PC-3 (cell line): ENCODE data around the gene PTPRA. TPM values are rescaled to one million over a fixed set of nuclear protein-coding genes. Genes with fewer than 3 reads are reported as not detected.

Source experiments
- ATAC-seq: fragments of 200-7000 bp; cut with Tn5 transposase; 2 replicates; pipeline ENCODE4 v1.9.1; 2020; ENCODE audit warnings: mild to moderate bottlenecking, moderate library complexity
- BruUV-seq: library from RNA; stranded (reverse); fragments of 400-500 nt; replicated peaks from 2 replicates; lab custom pipeline; 2021; lab: Mats Ljungman, UMichigan
- CTCF ChIA-PET: fragments of 300-600 bp; sonication (Branson Sonifier 250); formaldehyde crosslinking; loops from one replicate; lab custom pipeline; 2022; ENCODE audit warnings: antibody characterized with exemption; lab: Charles Lee
- POLR2A ChIA-PET: fragments of 300-600 bp; sonication (Branson Sonifier 250); formaldehyde crosslinking; loops from one replicate; lab custom pipeline; 2022; ENCODE audit warnings: antibody characterized with exemption; ENCODE audit not compliant: unreplicated experiment; lab: Charles Lee
- DNase-seq: peaks from one replicate; pipeline ENCODE4 v3.0.0-alpha.2; 2015
- H2AFZ ChIP-seq: fragments of 300-600 bp; sonication (generic); 2 replicates; pipeline ENCODE4 v1.6.0; 2016; ENCODE audit warnings: antibody characterized with exemption, low read length
- H3F3A ChIP-seq: fragments of 300-600 bp; sonication (generic); one replicate; pipeline ENCODE4 v1.6.0; 2017; ENCODE audit warnings: antibody characterized with exemption, low read length, control low read depth, mild to moderate bottlenecking; ENCODE audit not compliant: unreplicated experiment
- H3K27ac ChIP-seq: fragments of 300-600 bp; sonication (generic); 2 replicates; pipeline ENCODE4 v1.5.1; 2016; ENCODE audit warnings: mild to moderate bottlenecking, low read length
- H3K27me3 ChIP-seq: fragments of 300-600 bp; sonication (generic); 2 replicates; pipeline ENCODE4 v1.6.1; 2016; ENCODE audit warnings: low read length, mixed read lengths
- H3K36me3 ChIP-seq: fragments of 300-600 bp; sonication (generic); 2 replicates; pipeline ENCODE4 v1.6.1; 2016; ENCODE audit warnings: low read depth, mixed run types, low read length, mixed read lengths
- H3K4me1 ChIP-seq: fragments of 300-600 bp; sonication (generic); 2 replicates; pipeline ENCODE4 v1.5.1; 2016; ENCODE audit warnings: low read length; ENCODE audit not compliant: insufficient read depth
- H3K4me2 ChIP-seq: fragments of 300-600 bp; sonication (generic); 2 replicates; pipeline ENCODE4 v1.6.0; 2016; ENCODE audit warnings: low read length
- H3K4me3 ChIP-seq: fragments of 300-600 bp; sonication (generic); 2 replicates; pipeline ENCODE4 v1.5.1; 2016; ENCODE audit warnings: mild to moderate bottlenecking, low read length, mixed read lengths
- H3K79me2 ChIP-seq: fragments of 300-600 bp; sonication (generic); 2 replicates; pipeline ENCODE4 v1.6.1; 2017; ENCODE audit warnings: low read length, mixed read lengths
- H3K9ac ChIP-seq: fragments of 300-600 bp; sonication (generic); 2 replicates; pipeline ENCODE4 v1.6.0; 2016; ENCODE audit warnings: mild to moderate bottlenecking, low read length
- H3K9me2 ChIP-seq: fragments of 300-600 bp; sonication (generic); replicated peaks from 2 replicates; pipeline ENCODE4 v1.6.1; 2016; ENCODE audit warnings: mixed run types, low read length, mixed read lengths
- H3K9me3 ChIP-seq: fragments of 300-600 bp; sonication (generic); 2 replicates; pipeline ENCODE4 v1.6.1; 2016; ENCODE audit warnings: low read length, mixed read lengths
- H4K20me1 ChIP-seq: fragments of 300-600 bp; sonication (generic); 2 replicates; pipeline ENCODE4 v1.6.1; 2016; ENCODE audit warnings: low read length, mixed read lengths
- EZH2 ChIP-seq: fragments of 300-600 bp; sonication (generic); IDR thresholded peaks from one replicate; pipeline ENCODE4 v1.6.1; 2017; ENCODE audit warnings: antibody characterized with exemption, mild to moderate bottlenecking, low read length; ENCODE audit not compliant: unreplicated experiment
- EZH2phosphoT487 ChIP-seq: fragments of 300-600 bp; sonication (generic); IDR thresholded peaks from 2 replicates; pipeline ENCODE4 v1.6.1; 2018; ENCODE audit warnings: mild to moderate bottlenecking, antibody characterized with exemption, low read length, borderline replicate concordance
- intact Hi-C: fragments of 100-400 bp; cut with micrococcal nuclease; formaldehyde crosslinking; loops from 2 replicates; pipeline ENCODE4 v1.9.0; 2023
- total RNA-seq: library from RNA; depleted of rRNA; stranded (reverse); fragments of >200 nt; gene quantifications from 2 replicates; pipeline ENCODE4 v1.2.3, GENCODE V29; 2014
- TF ChIP-seq, protein P1 (sequence below): fragments of 300-600 bp; sonication (generic); conservative IDR thresholded peaks from 2 replicates; pipeline ENCODE4 v1.5.1; 2017; ENCODE audit warnings: antibody characterized with exemption, low read depth, mild to moderate bottlenecking, low read length

The PTPRA gene
- total RNA-seq, 1 experiment from 2014 or later, result 35.0 TPM

DNA sequence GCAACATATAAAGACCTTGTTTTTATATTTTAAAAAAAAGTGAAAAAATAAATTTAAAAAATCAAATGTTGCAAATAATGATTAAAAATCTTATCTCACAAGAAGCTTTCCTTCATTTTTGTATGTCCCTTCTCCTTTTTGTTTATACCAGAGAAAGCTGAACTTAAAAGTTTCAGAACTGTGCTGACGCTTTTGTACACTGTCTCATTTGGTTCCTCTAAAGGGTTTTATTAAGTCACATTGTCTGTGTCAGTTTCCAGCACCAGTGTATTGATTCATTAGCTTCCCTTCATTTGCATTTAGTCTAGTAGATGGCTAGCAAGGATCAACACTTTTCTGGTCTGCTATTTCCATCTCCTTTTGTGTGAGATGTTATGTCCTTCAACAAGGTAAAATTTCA is 39.5 kb upstream of the PTPRA start:
- Histone ChIP-seq H3K79me2 (no peaks in the 10 kb centered on the region), H2AFZ (no peak overlapping the region), H3K4me1 (peaks cover 16% of the 10 kb centered on the region), H3K27ac (no peak overlapping the region), H3K4me3 (no peak overlapping the region), H3K36me3 (no peaks in the 10 kb centered on the region), H3K4me2 (no peak overlapping the region), H3K9me2 (no peaks in the 10 kb centered on the region), H3F3A (no peaks in the 10 kb centered on the region), H3K9me3 (no peaks in the 10 kb centered on the region), H3K27me3 (no peaks in the 10 kb centered on the region), H4K20me1 (no peaks in the 10 kb centered on the region), H3K9ac (no peak overlapping the region)
- TF ChIP-seq EZH2, result no peak
- TF ChIP-seq EZH2phosphoT487, result no peak
- TF ChIP-seq, protein P1, sequence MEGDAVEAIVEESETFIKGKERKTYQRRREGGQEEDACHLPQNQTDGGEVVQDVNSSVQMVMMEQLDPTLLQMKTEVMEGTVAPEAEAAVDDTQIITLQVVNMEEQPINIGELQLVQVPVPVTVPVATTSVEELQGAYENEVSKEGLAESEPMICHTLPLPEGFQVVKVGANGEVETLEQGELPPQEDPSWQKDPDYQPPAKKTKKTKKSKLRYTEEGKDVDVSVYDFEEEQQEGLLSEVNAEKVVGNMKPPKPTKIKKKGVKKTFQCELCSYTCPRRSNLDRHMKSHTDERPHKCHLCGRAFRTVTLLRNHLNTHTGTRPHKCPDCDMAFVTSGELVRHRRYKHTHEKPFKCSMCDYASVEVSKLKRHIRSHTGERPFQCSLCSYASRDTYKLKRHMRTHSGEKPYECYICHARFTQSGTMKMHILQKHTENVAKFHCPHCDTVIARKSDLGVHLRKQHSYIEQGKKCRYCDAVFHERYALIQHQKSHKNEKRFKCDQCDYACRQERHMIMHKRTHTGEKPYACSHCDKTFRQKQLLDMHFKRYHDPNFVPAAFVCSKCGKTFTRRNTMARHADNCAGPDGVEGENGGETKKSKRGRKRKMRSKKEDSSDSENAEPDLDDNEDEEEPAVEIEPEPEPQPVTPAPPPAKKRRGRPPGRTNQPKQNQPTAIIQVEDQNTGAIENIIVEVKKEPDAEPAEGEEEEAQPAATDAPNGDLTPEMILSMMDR, result no peak
- intact Hi-C loops, result no loop called here
- CTCF ChIA-PET, result no interaction called here
- ATAC-seq (no peak), DNase-seq (no peak)
- BruUV-seq, result no TSS peak
- POLR2A ChIA-PET, result no interaction called here

DNA sequence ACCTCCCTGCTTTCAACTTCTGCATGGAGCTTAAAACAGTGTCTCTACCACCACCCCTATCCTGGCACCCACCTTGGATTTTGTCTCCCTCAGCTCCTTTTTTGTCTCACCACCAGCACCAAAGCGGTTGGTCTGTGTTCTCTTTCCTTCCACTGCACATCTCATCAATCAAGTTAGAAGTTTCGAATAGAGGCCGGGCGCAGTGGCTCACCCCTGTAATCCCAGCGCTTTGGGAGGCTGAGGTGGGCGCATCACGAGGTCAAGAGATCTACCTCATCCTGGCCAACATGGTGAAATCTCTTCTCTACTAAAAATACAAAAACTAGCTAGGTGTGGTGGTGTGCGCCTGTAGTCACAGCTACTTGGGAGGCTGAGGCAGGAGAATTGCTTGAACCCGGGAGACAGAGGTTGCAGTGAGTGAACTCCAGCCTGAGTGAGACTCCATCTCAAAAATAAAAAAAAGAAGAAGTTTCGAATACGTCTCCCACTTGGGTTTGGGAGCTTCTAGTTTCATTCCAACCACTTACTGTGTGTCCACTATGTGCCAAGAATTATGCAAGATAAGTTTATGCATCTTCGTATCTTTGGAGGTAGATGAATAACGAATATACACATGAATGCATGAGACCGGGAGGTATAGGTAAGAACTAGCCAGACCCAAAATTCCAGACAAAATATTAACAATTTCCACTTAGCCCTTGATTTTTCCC is 38.7 kb upstream of the PTPRA start:
- Histone ChIP-seq H3K9me3 (no peaks in the 10 kb centered on the region), H3K9ac (no peak overlapping the region), H3K4me1 (peaks cover 20% of the 10 kb centered on the region), H3K4me2 (no peak overlapping the region), H3K36me3 (no peaks in the 10 kb centered on the region), H4K20me1 (no peaks in the 10 kb centered on the region), H3K27ac (no peak overlapping the region), H3K79me2 (peaks cover 5% of the 10 kb centered on the region), H3K27me3 (no peaks in the 10 kb centered on the region), H3K4me3 (no peak overlapping the region), H2AFZ (no peak overlapping the region), H3K9me2 (no peaks in the 10 kb centered on the region), H3F3A (no peaks in the 10 kb centered on the region)
- ATAC-seq, result no peak
- intact Hi-C loops, result no loop called here
- no peak for DNase-seq
- POLR2A ChIA-PET, result no interaction called here
- TF ChIP-seq EZH2phosphoT487 (no peak), EZH2 (no peak)
- TF ChIP-seq, protein P1, result no peak
- CTCF ChIA-PET, result no interaction called here
- no TSS peak for BruUV-seq

DNA sequence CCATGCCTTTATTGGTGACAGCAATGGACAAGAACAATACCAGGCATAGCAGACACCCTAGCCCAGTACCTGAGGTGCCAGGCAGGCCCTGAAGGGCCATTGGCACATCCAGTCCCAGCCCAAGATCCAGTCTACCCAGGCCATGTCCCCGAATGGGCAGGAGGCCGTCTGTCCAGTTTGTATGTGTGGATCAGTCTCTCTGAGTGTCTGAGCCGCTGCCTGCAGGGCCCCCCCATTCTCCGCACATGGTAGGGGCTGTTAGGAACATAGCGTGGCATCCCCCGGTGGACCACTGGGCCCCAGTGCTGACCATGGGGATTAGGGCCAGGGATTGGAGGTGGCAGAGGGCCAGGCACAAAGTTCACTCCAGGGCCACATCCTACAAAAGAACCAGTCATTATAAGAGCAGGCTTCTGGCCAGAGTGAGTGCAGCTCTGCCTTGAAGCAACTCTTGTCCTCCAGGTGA is 37.9 kb upstream of the PTPRA start:
- DNase-seq (no peak), ATAC-seq (no peak)
- BruUV-seq, result no TSS peak
- Histone ChIP-seq H3K4me2 (no peak overlapping the region), H3K4me3 (no peak overlapping the region), H3K9ac (no peak overlapping the region), H3K9me2 (no peaks in the 10 kb centered on the region), H3K9me3 (no peaks in the 10 kb centered on the region), H3K79me2 (peaks cover 13% of the 10 kb centered on the region), H3F3A (no peaks in the 10 kb centered on the region), H2AFZ (no peak overlapping the region), H3K4me1 (peaks cover 23% of the 10 kb centered on the region), H3K27ac (no peak overlapping the region), H4K20me1 (no peaks in the 10 kb centered on the region), H3K27me3 (no peaks in the 10 kb centered on the region), H3K36me3 (no peaks in the 10 kb centered on the region)
- TF ChIP-seq, protein P1, result no peak
- TF ChIP-seq EZH2 (no peak), EZH2phosphoT487 (no peak)
- intact Hi-C loops, result no loop called here
- POLR2A ChIA-PET, result no interaction called here
- CTCF ChIA-PET, result no interaction called here
